Measurements from ENCODE around the gene PICALM.
"Not testable (repeated sequence)": the region's sequence is repeated elsewhere in the genome, so short reads cannot be mapped to it uniquely, and the experiment has no call there.

PICALM gene

GRCh38 chr11:86108191-86108590, 39.3 kb upstream of the PICALM start:
- no peak overlapping the region for H3K27ac ChIP-seq
- DNase-seq (ENCODE audit: low read depth, low spot score) = no peak
- H3K9ac ChIP-seq (ENCODE audit: insufficient read length) = no peak overlapping the region
- H3K36me3 ChIP-seq (ENCODE audit: insufficient read depth, low read length) = no peaks in the 10 kb centered on the region
- TF ChIP-seq POLR2AphosphoS5 (IDR thresholded peaks at IDR 0.05; ENCODE audit: borderline replicate concordance, low read depth, low read length) (no peak), FOXP2 (optimal IDR thresholded peaks at IDR 0.05; ENCODE audit: control extremely low read depth, extremely low read length, insufficient read depth) (no peak), EZH2 (IDR thresholded peaks at IDR 0.05) (no peak)
- H3K9me3 ChIP-seq (ENCODE audit: low read depth, low read length) = no peaks in the 10 kb centered on the region
- H3K4me3 ChIP-seq = no peak overlapping the region

GRCh38 chr11:86106916-86107315, 38.0 kb upstream of the PICALM start:
- DNase-seq (ENCODE audit: low read depth, low spot score) = no peak
- Histone ChIP-seq H3K4me3 (no peak overlapping the region), H3K9me3 (ENCODE audit: low read depth, low read length) (no peaks in the 10 kb centered on the region), H3K9ac (ENCODE audit: insufficient read length) (no peak overlapping the region), H3K27ac (no peak overlapping the region), H3K36me3 (ENCODE audit: insufficient read depth, low read length) (no peaks in the 10 kb centered on the region)
- TF ChIP-seq EZH2 (IDR thresholded peaks at IDR 0.05) (no peak), POLR2AphosphoS5 (IDR thresholded peaks at IDR 0.05; ENCODE audit: borderline replicate concordance, low read depth, low read length) (no peak), FOXP2 (optimal IDR thresholded peaks at IDR 0.05; ENCODE audit: control extremely low read depth, extremely low read length, insufficient read depth) (no peak)

GRCh38 chr11:86106031-86106430, 37.1 kb upstream of the PICALM start:
- H3K9ac ChIP-seq (ENCODE audit: insufficient read length); H3K36me3 ChIP-seq (ENCODE audit: insufficient read depth, low read length); H3K4me3 ChIP-seq; H3K27ac ChIP-seq; H3K9me3 ChIP-seq (ENCODE audit: low read depth, low read length); DNase-seq (ENCODE audit: low read depth, low spot score): not testable (repeated sequence)

GRCh38 chr11:86105601-86106000, 36.7 kb upstream of the PICALM start:
- H3K4me3 ChIP-seq; H3K36me3 ChIP-seq (ENCODE audit: insufficient read depth, low read length); H3K9ac ChIP-seq (ENCODE audit: insufficient read length); DNase-seq (ENCODE audit: low read depth, low spot score); H3K27ac ChIP-seq; H3K9me3 ChIP-seq (ENCODE audit: low read depth, low read length): not testable (repeated sequence)

GRCh38 chr11:86103808-86104207, 34.9 kb upstream of the PICALM start:
- no peak for TF ChIP-seq FOXP2 (optimal IDR thresholded peaks at IDR 0.05; ENCODE audit: control extremely low read depth, extremely low read length, insufficient read depth)
- no peak for TF ChIP-seq POLR2AphosphoS5 (IDR thresholded peaks at IDR 0.05; ENCODE audit: borderline replicate concordance, low read depth, low read length)
- no peak for TF ChIP-seq EZH2 (IDR thresholded peaks at IDR 0.05)
- Histone ChIP-seq H3K27ac (no peak overlapping the region), H3K36me3 (ENCODE audit: insufficient read depth, low read length) (no peaks in the 10 kb centered on the region), H3K4me3 (no peak overlapping the region), H3K9ac (ENCODE audit: insufficient read length) (no peak overlapping the region), H3K9me3 (ENCODE audit: low read depth, low read length) (no peaks in the 10 kb centered on the region)
- DNase-seq (ENCODE audit: low read depth, low spot score) = no peak

GRCh38 chr11:86101941-86102407, 33.1 kb upstream of the PICALM start:
- Histone ChIP-seq H3K36me3 (ENCODE audit: insufficient read depth, low read length) (no peaks in the 10 kb centered on the region), H3K9ac (ENCODE audit: insufficient read length) (no peak overlapping the region), H3K4me3 (no peak overlapping the region), H3K27ac (no peak overlapping the region), H3K9me3 (ENCODE audit: low read depth, low read length) (no peaks in the 10 kb centered on the region)
- no peak for TF ChIP-seq FOXP2 (optimal IDR thresholded peaks at IDR 0.05; ENCODE audit: control extremely low read depth, extremely low read length, insufficient read depth)
- TF ChIP-seq POLR2AphosphoS5 (IDR thresholded peaks at IDR 0.05; ENCODE audit: borderline replicate concordance, low read depth, low read length) = no peak
- no peak for TF ChIP-seq EZH2 (IDR thresholded peaks at IDR 0.05)
- no peak for DNase-seq (ENCODE audit: low read depth, low spot score)

GRCh38 chr11:86101493-86101892, 32.6 kb upstream of the PICALM start:
- H3K4me3 ChIP-seq = no peak overlapping the region
- H3K9ac ChIP-seq (ENCODE audit: insufficient read length) = no peak overlapping the region
- TF ChIP-seq EZH2 (IDR thresholded peaks at IDR 0.05) (no peak), POLR2AphosphoS5 (IDR thresholded peaks at IDR 0.05; ENCODE audit: borderline replicate concordance, low read depth, low read length) (no peak), FOXP2 (optimal IDR thresholded peaks at IDR 0.05; ENCODE audit: control extremely low read depth, extremely low read length, insufficient read depth) (no peak)
- H3K36me3 ChIP-seq (ENCODE audit: insufficient read depth, low read length) = no peaks in the 10 kb centered on the region
- H3K9me3 ChIP-seq (ENCODE audit: low read depth, low read length) = no peaks in the 10 kb centered on the region
- DNase-seq (ENCODE audit: low read depth, low spot score) = no peak
- no peak overlapping the region for H3K27ac ChIP-seq

GRCh38 chr11:86099874-86100273, 31.0 kb upstream of the PICALM start:
- no peak overlapping the region for H3K9ac ChIP-seq (ENCODE audit: insufficient read length)
- DNase-seq (ENCODE audit: low read depth, low spot score) = no peak
- TF ChIP-seq POLR2AphosphoS5 (IDR thresholded peaks at IDR 0.05; ENCODE audit: borderline replicate concordance, low read depth, low read length) (no peak), FOXP2 (optimal IDR thresholded peaks at IDR 0.05; ENCODE audit: control extremely low read depth, extremely low read length, insufficient read depth) (no peak), EZH2 (IDR thresholded peaks at IDR 0.05) (no peak)

GRCh38 chr11:86097980-86098379, 29.1 kb upstream of the PICALM start:
- Histone ChIP-seq H3K9ac (ENCODE audit: insufficient read length) (no peak overlapping the region), H3K4me3 (no peak overlapping the region), H3K27ac (no peak overlapping the region), H3K36me3 (ENCODE audit: insufficient read depth, low read length) (no peaks in the 10 kb centered on the region), H3K9me3 (ENCODE audit: low read depth, low read length) (no peaks in the 10 kb centered on the region)
- TF ChIP-seq FOXP2 (optimal IDR thresholded peaks at IDR 0.05; ENCODE audit: control extremely low read depth, extremely low read length, insufficient read depth) = no peak
- no peak for TF ChIP-seq POLR2AphosphoS5 (IDR thresholded peaks at IDR 0.05; ENCODE audit: borderline replicate concordance, low read depth, low read length)
- TF ChIP-seq EZH2 (IDR thresholded peaks at IDR 0.05) = no peak
- no peak for DNase-seq (ENCODE audit: low read depth, low spot score)

More at GRCh38 chr11:86099874-86100273, 31.0 kb upstream of the PICALM start:
- H3K4me3 ChIP-seq = no peak overlapping the region
- no peaks in the 10 kb centered on the region for H3K36me3 ChIP-seq (ENCODE audit: insufficient read depth, low read length)
- no peaks in the 10 kb centered on the region for H3K9me3 ChIP-seq (ENCODE audit: low read depth, low read length)
- no peak overlapping the region for H3K27ac ChIP-seq
